Measurements from ENCODE around the gene AIF1L. TPM values are rescaled to one million over a fixed set of nuclear protein-coding genes. Genes with fewer than 3 reads are reported as not detected.

Gene AIF1L
- polyA plus RNA-seq, 1 experiment = 0.31 TPM

DNA sequence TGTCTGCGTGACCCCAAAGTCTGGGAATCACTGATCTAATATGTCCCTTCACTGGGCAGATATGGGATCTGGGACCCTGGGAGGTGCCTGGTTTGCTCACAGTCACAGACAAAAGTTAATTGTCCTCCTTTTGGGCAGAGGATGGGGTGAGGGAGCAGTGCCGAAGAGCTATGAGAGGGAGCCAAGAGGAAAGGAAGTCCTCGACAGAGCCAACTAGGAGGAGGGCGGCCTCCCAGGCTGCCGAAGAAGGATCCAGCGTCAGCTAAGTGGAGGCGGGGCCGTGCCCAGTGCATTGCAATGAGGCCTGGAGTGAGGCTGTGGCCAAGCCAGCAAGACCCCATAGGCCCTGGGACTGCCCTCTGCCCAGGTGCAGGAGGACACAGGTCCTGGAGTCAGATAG, 11.4 kb downstream of the AIF1L start:
- ChIA-PET CTCF (no interaction called here), POLR2A (interaction anchor here (0.7 kb wide), 1 partner anchor 100 kb away, joined by 7 read pairs; no protein-coding TSS in a partner anchor)
- Histone ChIP-seq H3K9me3 (ENCODE audit: control insufficient read depth, insufficient read depth, low read length) (no peaks in the 10 kb centered on the region), H3K27me3 (ENCODE audit: control insufficient read depth, insufficient read depth, low read length) (peaks cover 24% of the 10 kb centered on the region), H3K4me3 (ENCODE audit: low read depth, low read length) (no peak overlapping the region), H3K27ac (ENCODE audit: low read depth, low read length) (no peak overlapping the region)
- TF ChIP-seq, protein P1, sequence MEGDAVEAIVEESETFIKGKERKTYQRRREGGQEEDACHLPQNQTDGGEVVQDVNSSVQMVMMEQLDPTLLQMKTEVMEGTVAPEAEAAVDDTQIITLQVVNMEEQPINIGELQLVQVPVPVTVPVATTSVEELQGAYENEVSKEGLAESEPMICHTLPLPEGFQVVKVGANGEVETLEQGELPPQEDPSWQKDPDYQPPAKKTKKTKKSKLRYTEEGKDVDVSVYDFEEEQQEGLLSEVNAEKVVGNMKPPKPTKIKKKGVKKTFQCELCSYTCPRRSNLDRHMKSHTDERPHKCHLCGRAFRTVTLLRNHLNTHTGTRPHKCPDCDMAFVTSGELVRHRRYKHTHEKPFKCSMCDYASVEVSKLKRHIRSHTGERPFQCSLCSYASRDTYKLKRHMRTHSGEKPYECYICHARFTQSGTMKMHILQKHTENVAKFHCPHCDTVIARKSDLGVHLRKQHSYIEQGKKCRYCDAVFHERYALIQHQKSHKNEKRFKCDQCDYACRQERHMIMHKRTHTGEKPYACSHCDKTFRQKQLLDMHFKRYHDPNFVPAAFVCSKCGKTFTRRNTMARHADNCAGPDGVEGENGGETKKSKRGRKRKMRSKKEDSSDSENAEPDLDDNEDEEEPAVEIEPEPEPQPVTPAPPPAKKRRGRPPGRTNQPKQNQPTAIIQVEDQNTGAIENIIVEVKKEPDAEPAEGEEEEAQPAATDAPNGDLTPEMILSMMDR (IDR thresholded peaks at IDR 0.05; ENCODE audit: low read depth, low read length) = no peak
- no peak for DNase-seq (ENCODE audit: low read depth, low spot score)

DNA sequence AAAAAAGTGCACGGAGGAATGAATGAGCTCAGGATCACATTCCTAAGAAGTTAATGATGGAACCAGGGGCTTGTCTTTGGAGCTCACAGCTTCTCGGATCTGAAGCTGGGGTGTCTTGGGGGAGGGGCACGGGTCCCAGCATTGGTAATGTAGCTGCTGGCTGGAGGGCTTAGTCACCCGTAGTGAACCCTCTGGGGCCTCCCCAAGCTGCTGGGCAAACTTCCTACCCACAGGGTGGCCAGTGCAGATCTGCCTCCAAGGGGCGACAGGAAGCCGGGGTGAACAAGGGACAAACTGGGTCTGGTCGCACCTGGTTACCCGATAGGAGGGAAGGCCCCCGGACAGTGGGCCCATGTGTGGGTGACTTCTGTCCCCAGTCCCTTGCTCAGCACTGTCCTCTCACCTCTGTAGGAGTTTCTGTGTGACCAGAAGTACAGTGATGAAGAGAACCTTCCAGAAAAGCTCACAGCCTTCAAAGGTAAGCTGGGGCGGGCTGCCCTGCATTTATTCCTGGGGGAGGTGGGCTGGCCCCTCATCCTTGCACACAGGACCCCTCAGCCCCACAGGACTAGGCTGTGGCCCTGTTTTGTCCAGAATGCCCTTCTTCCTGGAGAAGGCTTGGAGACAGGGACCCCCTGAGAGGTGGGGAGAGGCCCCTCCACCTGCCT, 15.0 kb downstream of the AIF1L start:
- TF ChIP-seq, protein P1 (IDR thresholded peaks at IDR 0.05; ENCODE audit: low read depth, low read length) = no peak
- DNase-seq (ENCODE audit: low read depth, low spot score) = no peak
- peaks cover 16% of the 10 kb centered on the region for H3K27me3 ChIP-seq (ENCODE audit: control insufficient read depth, insufficient read depth, low read length)
- H3K4me3 ChIP-seq (ENCODE audit: low read depth, low read length) = no peak overlapping the region
- no peaks in the 10 kb centered on the region for H3K9me3 ChIP-seq (ENCODE audit: control insufficient read depth, insufficient read depth, low read length)
- ChIA-PET POLR2A (interaction anchor here (0.6 kb wide), 1 partner anchor 108 kb away, joined by 3 read pairs; no protein-coding TSS in a partner anchor), CTCF (interaction anchor here (0.6 kb wide), 1 partner anchor 1004 kb away, joined by 3 read pairs; no protein-coding TSS in a partner anchor)
- H3K27ac ChIP-seq (ENCODE audit: low read depth, low read length) = no peak overlapping the region

DNA sequence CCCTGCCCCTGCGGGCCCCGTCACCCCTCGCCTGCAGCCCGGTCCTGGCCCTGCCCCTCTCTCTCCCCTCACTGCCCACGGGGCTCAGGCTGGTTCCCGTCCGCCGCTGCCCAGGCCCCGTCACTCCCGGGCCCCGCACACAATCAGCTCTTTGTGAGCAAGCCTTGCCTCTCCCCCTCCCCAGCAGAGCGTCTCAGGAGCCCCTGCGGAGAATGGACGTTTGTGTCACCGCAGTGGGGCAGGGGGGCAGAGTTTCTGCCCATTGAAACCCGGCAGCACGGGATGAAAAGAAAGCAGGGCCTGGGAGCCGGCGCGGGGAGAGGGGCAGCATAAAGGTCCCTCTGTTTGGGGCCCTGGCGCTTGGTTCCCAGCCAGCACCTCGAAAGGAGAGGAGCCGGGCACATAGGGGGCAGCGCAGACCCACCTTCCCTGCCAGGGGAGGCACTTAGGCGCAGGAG, 15.6 kb downstream of the AIF1L start:
- no peak overlapping the region for H3K27ac ChIP-seq (ENCODE audit: low read depth, low read length)
- CTCF ChIA-PET = no interaction called here
- H3K27me3 ChIP-seq (ENCODE audit: control insufficient read depth, insufficient read depth, low read length) = peaks cover 19% of the 10 kb centered on the region
- TF ChIP-seq, protein P1 (IDR thresholded peaks at IDR 0.05; ENCODE audit: low read depth, low read length) = no peak
- no peak overlapping the region for H3K4me3 ChIP-seq (ENCODE audit: low read depth, low read length)
- no peaks in the 10 kb centered on the region; the same call in 1 of the 2 replicates for H3K9me3 ChIP-seq (ENCODE audit: control insufficient read depth, insufficient read depth, low read length)
- POLR2A ChIA-PET = no interaction called here
- no peak for DNase-seq (ENCODE audit: low read depth, low spot score)

DNA sequence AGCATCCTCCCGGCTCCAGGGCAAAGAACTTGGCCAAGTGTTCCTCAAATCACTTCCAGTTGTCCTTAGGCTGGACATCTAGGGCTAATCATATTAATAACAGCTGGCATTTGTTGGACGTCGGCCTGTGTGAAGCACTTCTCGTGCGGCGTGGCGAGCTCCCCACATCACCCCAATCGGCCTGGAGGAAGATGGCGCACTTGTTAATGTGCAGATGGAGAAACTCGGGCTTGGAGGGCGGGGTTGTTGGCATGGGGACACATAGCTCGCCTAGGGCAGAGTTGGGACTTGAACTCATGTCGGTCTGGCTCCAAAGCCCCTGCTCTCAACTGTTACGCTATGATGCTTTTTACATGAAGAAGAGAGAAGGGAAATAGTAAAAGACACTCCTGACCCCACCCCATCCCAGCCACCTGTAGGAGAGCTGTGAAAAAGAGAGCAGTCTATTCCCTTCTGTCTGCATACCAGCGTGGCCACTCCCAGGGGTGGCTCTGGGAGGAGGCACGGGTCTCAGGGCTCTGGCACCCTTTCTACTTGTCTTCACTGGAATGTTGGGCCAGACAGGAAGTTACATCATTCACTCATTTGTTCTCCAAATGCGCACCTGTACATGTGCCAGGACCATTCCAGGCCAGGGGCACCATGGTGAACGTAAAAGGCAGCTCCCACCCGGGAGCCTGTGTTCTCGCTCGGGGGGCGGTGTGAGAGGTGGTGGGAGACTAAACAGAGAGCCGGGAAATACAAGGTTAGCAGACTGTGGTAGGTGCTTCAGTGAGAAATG, 16.2 kb downstream of the AIF1L start:
- Histone ChIP-seq H3K4me3 (ENCODE audit: low read depth, low read length) (no peak overlapping the region), H3K27me3 (ENCODE audit: control insufficient read depth, insufficient read depth, low read length) (peaks cover 18% of the 10 kb centered on the region), H3K27ac (ENCODE audit: low read depth, low read length) (no peak overlapping the region), H3K9me3 (ENCODE audit: control insufficient read depth, insufficient read depth, low read length) (no peaks in the 10 kb centered on the region; the same call in 1 of the 2 replicates)
- DNase-seq (ENCODE audit: low read depth, low spot score) = no peak
- ChIA-PET CTCF (no interaction called here), POLR2A (no interaction called here)
- TF ChIP-seq, protein P1 (IDR thresholded peaks at IDR 0.05; ENCODE audit: low read depth, low read length) = no peak

DNA sequence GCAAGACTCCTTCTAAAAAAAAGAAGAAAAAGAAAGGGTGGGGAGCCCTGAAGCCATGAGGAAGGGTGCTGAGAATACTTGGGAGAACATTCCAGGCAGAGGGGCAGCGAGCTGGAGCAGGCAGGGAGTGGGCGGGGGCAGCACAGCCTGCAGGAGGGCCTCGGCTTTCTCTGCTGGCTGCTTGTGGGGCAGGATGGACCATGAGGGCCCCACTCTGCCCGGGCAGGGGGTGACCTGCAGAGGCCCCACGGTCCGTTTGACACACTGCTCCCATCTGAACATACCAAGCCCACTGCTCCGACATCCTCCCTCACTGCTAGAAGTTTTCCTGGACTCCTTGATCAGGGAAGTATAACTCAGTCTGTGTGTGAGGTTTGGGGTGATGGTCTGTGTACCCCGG, 17.3 kb downstream of the AIF1L start:
- Histone ChIP-seq H3K9me3 (ENCODE audit: control insufficient read depth, insufficient read depth, low read length) (no peaks in the 10 kb centered on the region; the same call in 1 of the 2 replicates), H3K27ac (ENCODE audit: low read depth, low read length) (no peak overlapping the region), H3K4me3 (ENCODE audit: low read depth, low read length) (no peak overlapping the region), H3K27me3 (ENCODE audit: control insufficient read depth, insufficient read depth, low read length) (peaks cover 12% of the 10 kb centered on the region)
- no peak for DNase-seq (ENCODE audit: low read depth, low spot score)
- TF ChIP-seq, protein P1 (IDR thresholded peaks at IDR 0.05; ENCODE audit: low read depth, low read length) = no peak
- POLR2A ChIA-PET = no interaction called here
- CTCF ChIA-PET = interaction anchor here (0.6 to 1.0 kb wide), 3 partner anchors 16 to 68 kb away, joined by 3 to 6 read pairs (median 4); no protein-coding TSS in a partner anchor

Data from AG04450 (cell line).